GM12864 (cell line): ENCODE results near the gene OPCML.

Experiments used
- DNase-seq: peaks from one replicate; pipeline ENCODE4 v3.0.0-alpha.2; 2011; ENCODE audit warnings: low read depth
- H3K4me3 ChIP-seq: 2 replicates; pipeline ENCODE4 v1.5.1; 2011; ENCODE audit warnings: mild to moderate bottlenecking, low read depth, low read length, control low read depth
- CTCF ChIP-seq: IDR thresholded peaks from 2 replicates; pipeline ENCODE4 v1.5.1; 2011; ENCODE audit warnings: low read depth, mild to moderate bottlenecking, moderate library complexity, low read length, control low read depth, inconsistent platforms; ENCODE audit errors: missing control alignments

The OPCML gene

GRCh38 chr11:133191931-133192330, 340.4 kb downstream of the OPCML start:
- TF ChIP-seq CTCF, result no peak
- no peak for DNase-seq

GRCh38 chr11:133181667-133182066, 350.6 kb downstream of the OPCML start:
- no peak for DNase-seq
- no peak for TF ChIP-seq CTCF
- no peak overlapping the region for H3K4me3 ChIP-seq

More at GRCh38 chr11:133191931-133192330, 340.4 kb downstream of the OPCML start:
- H3K4me3 ChIP-seq, result no peak overlapping the region

DNA sequence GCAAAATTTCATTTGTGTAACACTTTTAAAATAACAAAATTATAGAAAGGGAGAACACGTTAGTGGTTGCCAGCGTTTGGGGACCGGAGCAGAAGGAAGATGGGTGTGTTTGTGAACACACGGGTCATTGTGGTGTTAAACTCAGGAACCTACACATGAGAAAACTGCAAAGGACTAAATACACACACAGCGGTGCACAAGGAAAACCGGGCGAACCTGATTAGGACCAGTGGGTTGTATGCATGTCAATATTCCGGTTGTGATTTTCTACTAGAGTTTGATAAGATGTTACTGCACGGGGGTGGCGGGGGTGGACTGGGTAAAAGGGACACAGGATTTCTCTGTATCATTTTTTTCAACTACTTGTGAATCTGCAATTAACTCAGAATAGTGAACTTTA, 351.2 kb downstream of the OPCML start:
- no peak overlapping the region for H3K4me3 ChIP-seq
- no peak for TF ChIP-seq CTCF
- no peak for DNase-seq

DNA sequence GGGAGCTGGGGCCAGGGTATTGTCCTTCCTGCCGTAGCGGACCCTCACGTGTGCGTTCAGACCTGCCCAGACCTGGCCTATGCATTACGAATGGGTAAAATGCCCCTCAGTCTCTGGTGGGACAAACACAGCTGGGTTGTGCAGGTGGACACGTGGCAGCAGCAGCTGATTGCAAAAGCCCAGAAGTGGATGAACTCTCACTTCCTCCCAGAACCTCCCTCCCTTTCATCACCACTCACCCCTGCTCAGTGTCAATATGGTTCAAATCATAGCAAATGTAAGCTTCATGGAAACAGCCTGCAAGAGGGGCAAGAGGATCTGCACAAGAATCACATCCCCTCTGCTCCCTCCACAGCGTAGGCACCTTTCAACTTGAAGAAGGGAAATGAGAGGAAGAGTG, 352.1 kb downstream of the OPCML start:
- DNase-seq, result no peak
- no peak for TF ChIP-seq CTCF
- no peak overlapping the region for H3K4me3 ChIP-seq

GRCh38 chr11:133176748-133177147, 355.6 kb downstream of the OPCML start:
- no peak for DNase-seq
- TF ChIP-seq CTCF, result no peak
- H3K4me3 ChIP-seq, result no peak overlapping the region

- no peak for TF ChIP-seq CTCF
- no peak overlapping the region for H3K4me3 ChIP-seq
- peak; percentile 8 for DNase-seq
Measured at GRCh38 chr11:133175103-133175502, 357.2 kb downstream of the OPCML start.

DNA sequence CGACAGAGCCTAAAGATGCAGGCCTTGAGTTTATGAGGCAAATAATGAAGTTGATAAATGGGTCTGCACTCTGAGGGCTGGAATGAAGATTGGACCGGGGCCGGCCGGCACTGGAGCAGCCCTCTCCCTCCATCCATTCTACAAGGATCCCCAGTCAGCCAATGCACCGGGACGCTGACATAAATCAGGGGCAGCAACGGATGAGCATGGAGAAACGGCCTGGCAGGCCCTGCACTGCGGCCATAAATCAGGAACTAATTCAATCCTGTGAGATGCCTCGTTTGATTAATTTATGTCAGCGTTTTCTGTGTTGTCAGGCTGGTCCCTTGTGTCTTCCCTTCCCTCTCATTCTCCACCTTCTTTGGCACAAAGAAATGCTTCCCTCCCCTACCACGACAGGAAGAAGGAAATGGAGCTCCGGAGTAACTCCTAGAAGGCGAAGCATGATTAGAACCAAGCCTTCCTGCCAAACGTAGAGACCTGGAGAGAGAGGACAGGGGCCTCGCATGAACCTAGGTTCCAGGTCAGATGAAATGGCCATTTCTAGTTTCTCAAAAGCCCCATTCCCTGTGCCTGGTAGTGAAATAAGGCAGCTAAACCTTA, 358.4 kb downstream of the OPCML start:
- no peak overlapping the region for H3K4me3 ChIP-seq
- DNase-seq, result no peak
- no peak for TF ChIP-seq CTCF
